HL-60 (cell line): ENCODE data around the gene GUCD1.
"Not testable (repeated sequence)": the region's sequence is repeated elsewhere in the genome, so short reads cannot be mapped to it uniquely, and the experiment has no call there.

Source experiments
- DNase-seq, 2 experiments: peaks; one replicate each; pipeline ENCODE4 v3.0.0-alpha.2; 2010 to 2020; ENCODE audit warnings: low read depth in 1 of 2, low spot score in 1 of 2
- H3K27ac ChIP-seq: fragments of 250-450 bp; sonication (Bioruptor Pico); replicated peaks from 2 replicates; pipeline ENCODE4 v1.5.1; 2020; ENCODE audit warnings: mild to moderate bottlenecking, moderate library complexity
- H3K27me3 ChIP-seq: fragments of 250-450 bp; sonication (Bioruptor Pico); 2 replicates; pipeline ENCODE4 v1.5.1; 2021; ENCODE audit warnings: mild to moderate bottlenecking, moderate library complexity; ENCODE audit not compliant: insufficient read depth, poor library complexity, severe bottlenecking
- H3K4me3 ChIP-seq: replicated peaks from 2 replicates; pipeline ENCODE4 v1.5.1; 2011; ENCODE audit warnings: mild to moderate bottlenecking, control low read depth, low read length; ENCODE audit not compliant: insufficient read depth
- CTCF ChIP-seq: IDR thresholded peaks from one replicate; pipeline ENCODE4 v1.5.1; 2011; ENCODE audit warnings: low read length, control low read depth, inconsistent platforms; ENCODE audit not compliant: insufficient read depth
- GABPA ChIP-seq: IDR thresholded peaks from 2 replicates; pipeline ENCODE4 v1.6.1; 2012; ENCODE audit warnings: low read depth
- POLR2AphosphoS5 ChIP-seq: IDR thresholded peaks from 2 replicates; pipeline ENCODE4 v1.6.1; 2012; ENCODE audit warnings: low read depth
- REST ChIP-seq: IDR thresholded peaks from 2 replicates; pipeline ENCODE4 v1.6.1; 2012; ENCODE audit warnings: low read depth; ENCODE audit not compliant: insufficient replicate concordance
- SPI1 ChIP-seq: IDR thresholded peaks from 2 replicates; pipeline ENCODE4 v1.6.1; 2012; ENCODE audit warnings: low read depth, mild to moderate bottlenecking, borderline replicate concordance

Gene GUCD1

GRCh38 chr22:24594569-24595120 is 39.7 kb upstream of the GUCD1 start:
- Histone ChIP-seq H3K27me3 (no peaks in the 10 kb centered on the region), H3K4me3 (no peak overlapping the region), H3K27ac (no peak overlapping the region)
- TF ChIP-seq GABPA (no peak), REST (no peak), CTCF (no peak), SPI1 (no peak), POLR2AphosphoS5 (no peak)
- DNase-seq: no peak

- H3K27me3 ChIP-seq: no peaks in the 10 kb centered on the region
- H3K27ac ChIP-seq: no peak overlapping the region
- no peak for DNase-seq
- H3K4me3 ChIP-seq: no peak overlapping the region
- TF ChIP-seq REST: no peak
- TF ChIP-seq CTCF: no peak
- no peak for TF ChIP-seq POLR2AphosphoS5
- no peak for TF ChIP-seq SPI1
- no peak for TF ChIP-seq GABPA
Observed at GRCh38 chr22:24593836-24594568, 39.1 kb upstream of the GUCD1 start.

- not testable (repeated sequence) for DNase-seq, H3K4me3 ChIP-seq, H3K27ac ChIP-seq
Observed at GRCh38 chr22:24593559-24593835, 38.6 kb upstream of the GUCD1 start.

GRCh38 chr22:24592851-24593558 is 38.1 kb upstream of the GUCD1 start, which contains the start of gene LRRC75B:
Gene LRRC75B, minus strand, starts transcription at chr22:24593073. Its CDS starts 34 bp downstream, at chr22:24593039.
- Histone ChIP-seq H3K27ac (no peak within 1 kb of the TSS), H3K27me3 (no peaks in the 10 kb centered on the region), H3K4me3 (peak within 1 kb of the TSS; percentile 53)
- peak; percentile 67 to 74 for DNase-seq
- TF ChIP-seq CTCF: no peak
- TF ChIP-seq POLR2AphosphoS5: no peak; the same call in 1 of the 2 replicates
- no peak for TF ChIP-seq SPI1
- no peak for TF ChIP-seq GABPA
- no peak for TF ChIP-seq REST

More at GRCh38 chr22:24593559-24593835, 38.6 kb upstream of the GUCD1 start:
- not testable (repeated sequence) for H3K27me3 ChIP-seq
